HG03280 (cell line): ENCODE measurements around the gene ZCCHC7.

Source experiments
- ATAC-seq: cut with Tn5 transposase; IDR thresholded peaks from one replicate; pipeline ENCODE4 v1.9.1; 2021; ENCODE audit warnings: mild to moderate bottlenecking, moderate library complexity; ENCODE audit not compliant: unreplicated experiment

Gene ZCCHC7

DNA sequence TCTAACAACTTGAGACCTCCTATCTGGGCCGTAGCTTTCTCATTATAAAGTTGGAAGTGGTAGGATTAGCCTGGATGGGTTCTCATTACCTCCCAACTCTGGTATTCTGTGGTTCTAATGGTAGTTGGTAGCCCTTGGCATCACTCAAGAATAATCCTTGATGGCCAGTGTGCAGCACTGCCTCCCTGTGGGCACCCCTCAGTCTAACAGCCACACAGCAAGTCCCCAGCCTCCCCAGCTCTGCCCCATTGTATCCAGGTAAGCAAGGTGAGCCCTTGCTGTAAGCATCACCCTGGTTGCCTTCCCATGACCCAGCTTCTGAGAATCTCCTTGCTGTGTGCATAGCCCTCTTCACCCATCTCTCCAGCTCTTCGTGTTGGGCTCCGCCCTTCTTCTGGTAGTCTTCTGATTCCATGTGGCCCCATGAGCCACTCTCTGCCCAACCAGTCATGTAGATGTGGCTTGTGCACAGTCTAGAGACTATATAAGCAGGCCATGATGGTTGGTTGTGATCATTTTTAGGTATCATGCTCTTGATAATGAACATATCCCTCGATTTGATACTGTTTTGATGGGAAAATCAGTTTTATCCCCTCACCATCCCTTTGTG is 244.5 kb downstream of the ZCCHC7 start:
- ATAC-seq, result no peak

DNA sequence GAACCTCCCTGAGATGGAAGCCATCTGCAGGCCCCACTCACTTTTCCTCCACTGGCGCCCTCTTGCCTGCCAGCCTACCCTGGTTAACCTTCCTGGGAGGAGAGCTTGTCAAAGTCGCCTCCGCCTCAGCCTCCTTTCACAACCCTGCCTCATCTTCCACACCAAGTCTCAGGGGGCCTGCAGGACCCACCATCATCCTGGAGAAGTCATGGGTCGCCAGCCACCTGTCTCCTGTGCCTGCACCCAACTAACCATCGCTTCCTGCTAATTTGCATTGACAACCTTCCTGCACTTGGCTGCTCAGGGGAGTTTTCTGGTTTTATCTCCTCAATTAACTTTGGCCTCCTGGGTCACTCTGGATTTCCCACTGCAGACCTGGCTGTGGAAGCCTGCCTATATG is 249.3 kb downstream of the ZCCHC7 start:
- ATAC-seq, result no peak

DNA sequence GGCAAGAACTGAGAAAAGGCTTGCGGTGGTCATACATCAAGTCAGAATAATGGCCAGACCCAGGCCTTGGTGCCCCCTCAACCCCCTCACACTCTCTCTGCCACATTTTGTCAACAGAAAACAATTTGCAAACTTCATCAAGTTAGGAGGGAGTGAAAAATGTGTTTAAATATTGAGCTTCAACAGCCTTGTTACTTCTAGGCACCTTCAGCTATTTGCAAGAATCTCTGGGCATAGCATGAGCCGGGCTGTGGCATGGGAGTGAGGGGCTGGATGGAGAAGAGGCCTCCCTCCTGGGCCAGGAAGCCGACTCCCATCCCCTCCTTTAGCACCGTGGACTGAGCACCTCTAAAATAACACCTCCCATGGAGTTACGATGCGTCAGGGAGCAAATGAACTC is 249.9 kb downstream of the ZCCHC7 start:
- ATAC-seq, result no peak

DNA sequence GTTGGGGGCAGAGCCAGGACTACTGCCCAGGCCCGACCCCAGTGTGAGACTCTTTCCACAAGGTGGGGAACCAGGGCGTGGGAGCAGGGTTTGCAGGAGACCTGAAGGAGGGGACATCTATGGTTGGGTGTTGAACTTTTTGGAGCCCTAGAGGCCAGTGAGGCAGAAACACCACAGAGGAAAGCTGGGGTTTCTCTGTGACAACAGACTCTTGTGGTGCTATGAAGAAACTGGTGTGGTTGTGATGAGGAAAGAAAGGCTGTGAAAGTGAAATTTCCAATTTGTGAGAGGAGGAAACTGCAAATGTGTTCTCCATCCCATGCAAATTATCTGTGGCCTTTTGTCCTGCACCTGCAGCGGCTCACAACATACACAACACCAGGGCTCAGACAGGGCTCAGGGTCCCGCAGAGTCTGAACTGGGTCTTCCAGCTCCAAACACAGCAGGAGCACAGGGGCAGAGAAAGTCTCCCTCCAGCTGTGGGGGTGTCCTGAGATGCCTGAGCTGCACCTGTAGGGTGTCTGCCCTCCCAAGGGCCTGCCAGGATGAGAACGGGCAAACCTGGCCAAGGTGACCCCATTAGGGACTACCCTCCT is 250.7 kb downstream of the ZCCHC7 start:
- peak; percentile 69 for ATAC-seq

DNA sequence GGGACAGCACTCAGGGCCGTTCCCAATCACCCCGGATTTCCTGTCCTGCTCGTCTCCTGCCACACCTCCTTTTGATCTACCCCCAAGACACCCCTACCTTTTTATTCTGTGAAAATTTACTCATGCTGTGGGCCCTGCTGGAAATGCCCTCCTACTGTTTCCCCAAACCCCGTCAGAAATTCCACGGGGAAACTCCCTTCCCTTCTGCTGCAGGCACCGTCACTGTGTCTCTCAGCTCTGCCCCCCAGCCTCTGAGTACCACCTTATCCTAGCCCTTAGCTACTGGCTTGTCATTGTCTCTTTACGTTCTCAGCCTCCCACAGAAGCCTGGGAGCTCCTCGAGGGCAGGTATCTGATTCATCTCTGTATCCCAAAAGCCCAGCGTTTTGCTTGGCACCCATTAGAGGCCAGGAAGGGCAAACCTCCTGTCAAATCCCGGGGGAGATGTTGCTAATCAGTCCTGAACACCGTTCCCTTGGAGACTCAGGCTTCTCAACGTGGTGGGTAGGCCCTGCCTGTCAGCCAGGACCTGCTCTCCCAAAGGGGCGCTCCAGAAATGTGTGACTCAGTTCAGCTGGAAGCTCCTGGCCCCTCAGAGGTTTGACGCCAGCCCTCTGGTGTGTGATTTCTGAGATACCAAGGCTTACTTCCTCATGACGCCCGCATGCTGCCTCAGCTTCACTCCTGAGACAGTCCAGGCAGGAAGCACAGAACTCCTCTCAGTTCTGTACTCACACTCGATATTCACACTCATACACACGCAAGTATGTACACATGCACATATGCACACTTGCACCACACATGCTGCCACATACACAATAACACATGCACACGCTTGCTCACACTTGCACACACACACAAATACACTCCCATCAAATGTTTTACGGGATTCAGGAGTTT is 251.4 kb downstream of the ZCCHC7 start:
- peak; percentile 2 for ATAC-seq

DNA sequence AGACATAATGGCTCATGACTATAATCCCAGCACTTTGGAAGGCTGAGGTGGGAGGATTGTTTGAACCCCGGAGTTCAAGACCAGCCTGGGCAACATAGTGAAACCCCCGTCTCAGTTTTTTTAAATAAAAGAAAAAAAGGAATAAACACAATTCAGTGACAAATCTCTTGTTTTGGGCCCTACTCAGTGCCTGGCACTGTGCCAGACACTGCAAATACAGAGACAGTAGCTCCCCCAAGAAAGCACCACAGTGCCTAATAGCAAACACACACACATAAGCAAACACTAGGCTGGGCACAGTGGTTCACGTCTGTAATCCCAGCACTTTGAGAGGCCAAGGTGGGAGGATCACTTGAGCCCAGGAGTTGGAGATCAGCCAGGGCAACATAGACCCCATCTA is 252.5 kb downstream of the ZCCHC7 start:
- ATAC-seq, result no peak

DNA sequence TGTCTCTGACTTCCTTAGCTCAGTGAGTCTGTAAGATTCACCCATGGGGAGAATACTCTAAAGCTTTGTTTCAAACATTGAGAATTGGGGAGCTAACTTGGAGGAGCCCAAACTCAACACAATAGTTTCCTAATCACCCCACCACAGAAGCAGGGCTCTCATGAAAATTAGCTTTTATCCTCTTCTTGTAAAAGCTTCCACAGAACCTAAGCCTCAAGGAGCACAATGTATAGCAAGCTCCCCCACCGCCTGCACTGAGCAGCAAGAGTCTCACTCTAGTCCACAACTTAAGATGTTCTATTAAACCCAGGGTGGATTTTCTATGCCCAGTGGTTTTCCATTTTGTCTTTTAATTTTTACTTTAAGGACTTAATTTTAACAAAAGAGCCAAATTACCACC is 253.2 kb downstream of the ZCCHC7 start:
- ATAC-seq, result no peak

DNA sequence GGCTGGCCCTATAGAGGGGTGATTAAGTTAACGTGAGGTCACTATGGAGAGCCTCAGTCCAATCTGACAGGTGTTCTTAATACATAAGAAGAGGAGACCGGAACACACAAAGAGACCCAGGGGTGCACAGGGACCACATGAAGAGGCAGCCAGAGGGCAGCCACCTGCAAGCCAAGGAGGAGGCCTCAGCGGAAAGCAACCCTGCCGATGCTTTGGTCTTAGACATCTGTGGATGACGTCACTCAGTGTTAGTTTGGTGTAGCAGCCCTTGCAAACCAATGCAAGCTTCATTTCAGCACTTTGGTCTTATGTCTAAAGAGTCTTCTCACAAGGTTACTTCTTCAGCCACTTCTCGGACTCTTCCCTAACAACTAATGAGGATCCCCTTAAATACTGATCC is 254.5 kb downstream of the ZCCHC7 start:
- ATAC-seq, result peak; percentile 41

DNA sequence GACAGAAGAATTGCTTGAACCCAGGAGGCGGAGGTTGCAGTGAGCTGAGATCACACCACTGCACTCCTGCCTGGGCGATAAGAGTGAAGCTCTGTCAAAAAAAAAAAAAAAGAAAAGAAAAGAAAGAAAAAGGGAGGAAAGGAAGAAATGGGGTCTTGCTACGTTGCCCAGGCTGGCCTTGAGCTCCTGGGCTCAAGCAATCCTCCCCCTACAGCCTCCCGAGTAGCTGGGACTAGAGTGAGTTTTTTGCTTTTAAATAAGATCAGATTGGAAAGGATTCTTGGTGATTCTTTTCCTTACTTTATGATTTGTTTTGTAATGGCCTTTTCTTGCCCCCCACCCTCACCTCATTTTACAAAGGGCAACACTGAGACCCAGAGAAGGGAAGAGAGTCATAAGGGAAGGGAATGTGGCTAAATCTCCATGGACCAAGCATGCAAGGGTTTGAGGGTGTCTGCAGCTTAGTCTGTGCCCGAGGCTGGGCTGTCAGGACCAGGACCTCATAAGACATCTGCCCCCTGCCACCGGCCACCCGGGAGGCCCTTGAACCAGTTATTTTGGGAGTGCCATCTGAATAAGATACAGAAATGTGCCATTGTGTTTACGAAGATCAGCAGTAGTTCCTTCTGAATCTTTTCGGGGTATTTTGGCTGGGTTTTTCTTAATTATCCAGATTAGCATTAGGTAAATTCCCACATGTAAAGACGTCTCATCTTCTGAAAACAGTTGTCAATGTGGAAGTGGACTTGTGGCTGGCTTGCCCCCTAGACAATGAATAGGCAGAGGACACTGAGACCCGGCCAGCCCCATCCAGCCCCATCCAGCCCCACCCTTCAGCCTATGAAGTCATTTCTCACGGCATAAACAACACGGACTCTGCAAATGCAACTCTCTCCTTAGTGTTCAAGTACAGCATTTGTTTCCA is 257.6 kb downstream of the ZCCHC7 start:
- no peak for ATAC-seq

DNA sequence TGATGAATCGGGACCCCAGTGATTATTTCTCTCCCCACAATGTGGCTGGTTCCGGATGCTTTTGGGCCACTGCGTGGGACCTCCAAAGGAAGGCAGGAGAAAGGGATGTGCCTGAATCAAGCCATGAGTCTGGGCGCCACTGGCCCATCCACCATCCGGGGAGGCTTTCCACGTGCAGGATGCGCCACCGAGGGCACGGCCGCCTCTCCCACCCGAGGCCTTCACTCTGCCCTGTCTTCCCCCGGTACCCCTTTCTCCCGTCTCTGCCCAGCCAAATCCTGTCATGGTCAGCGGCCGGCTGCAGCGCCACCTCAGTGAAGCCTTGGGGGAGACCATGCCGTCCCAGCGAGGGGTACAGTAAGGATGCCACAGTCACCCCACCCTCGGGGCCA is 258.2 kb downstream of the ZCCHC7 start:
- ATAC-seq, result no peak

DNA sequence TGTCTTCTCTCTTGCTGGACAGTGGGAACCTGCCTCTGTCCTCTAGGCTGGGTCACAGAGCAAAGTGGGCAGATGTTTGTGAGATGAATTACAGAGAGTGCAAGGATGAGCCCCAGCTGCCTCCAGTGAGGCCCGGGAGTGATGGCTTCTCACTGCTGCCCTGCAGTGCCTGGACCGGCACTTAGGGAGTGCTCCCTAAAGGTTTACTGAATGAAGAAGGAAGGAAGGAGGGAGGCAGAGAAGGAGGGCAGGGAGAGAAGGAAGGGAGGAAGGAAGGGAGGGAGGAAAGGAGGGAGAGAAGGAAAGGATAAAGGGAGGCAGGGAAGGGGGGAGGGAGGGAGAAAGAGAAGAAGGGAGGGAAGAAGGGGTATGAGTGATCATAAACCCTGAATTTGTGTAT is 259.5 kb downstream of the ZCCHC7 start:
- no peak for ATAC-seq

DNA sequence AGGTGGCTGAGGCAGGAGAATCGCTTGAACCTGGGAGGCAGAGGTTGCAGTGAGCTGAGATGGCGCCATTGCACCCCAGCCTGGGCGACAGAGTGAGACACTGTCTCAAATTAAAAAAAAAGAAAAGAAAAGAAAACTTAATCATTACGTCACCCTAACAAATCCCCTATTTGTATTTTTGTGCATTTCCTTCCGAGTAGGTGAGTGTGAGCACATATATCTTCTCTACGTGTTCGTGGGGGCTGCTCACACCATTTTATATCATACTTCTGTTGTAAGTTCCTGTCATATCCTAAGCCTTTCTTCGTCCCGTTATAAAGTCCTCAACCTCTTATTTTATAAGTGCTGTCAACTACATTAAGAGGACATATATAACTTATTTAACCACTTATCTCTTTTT is 260.2 kb downstream of the ZCCHC7 start:
- ATAC-seq, result no peak

DNA sequence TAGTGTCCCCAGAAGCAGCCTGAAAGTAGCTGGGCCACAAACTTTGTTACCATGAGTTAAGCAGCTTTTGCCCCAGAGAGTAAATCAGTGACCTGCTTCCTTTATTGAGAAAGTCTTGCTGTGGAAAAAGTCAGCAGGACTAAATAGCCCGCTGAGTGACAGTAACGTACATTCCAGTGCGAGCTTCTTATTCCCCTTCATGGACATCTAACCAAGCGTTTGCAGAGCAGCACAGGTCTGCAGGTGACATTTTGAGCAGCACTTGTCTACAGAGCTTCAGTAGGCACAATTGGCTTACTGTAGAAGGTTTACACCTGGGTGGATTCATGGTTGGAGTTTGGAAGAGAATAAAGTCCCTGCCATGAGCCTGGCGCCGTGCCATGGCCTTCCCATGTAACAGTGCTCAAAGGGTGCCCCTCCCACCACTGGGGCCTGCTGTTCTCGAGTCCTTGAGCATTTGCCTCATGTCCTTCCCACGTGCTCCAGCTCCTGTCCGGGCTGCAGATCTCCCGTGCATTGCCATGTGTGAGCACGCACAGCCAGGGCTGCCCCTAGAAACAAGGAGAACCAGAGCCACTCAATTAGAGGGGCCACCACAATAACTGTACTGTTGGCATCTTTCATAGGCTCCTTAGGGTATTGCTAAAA is 260.8 kb downstream of the ZCCHC7 start:
- ATAC-seq, result no peak

DNA sequence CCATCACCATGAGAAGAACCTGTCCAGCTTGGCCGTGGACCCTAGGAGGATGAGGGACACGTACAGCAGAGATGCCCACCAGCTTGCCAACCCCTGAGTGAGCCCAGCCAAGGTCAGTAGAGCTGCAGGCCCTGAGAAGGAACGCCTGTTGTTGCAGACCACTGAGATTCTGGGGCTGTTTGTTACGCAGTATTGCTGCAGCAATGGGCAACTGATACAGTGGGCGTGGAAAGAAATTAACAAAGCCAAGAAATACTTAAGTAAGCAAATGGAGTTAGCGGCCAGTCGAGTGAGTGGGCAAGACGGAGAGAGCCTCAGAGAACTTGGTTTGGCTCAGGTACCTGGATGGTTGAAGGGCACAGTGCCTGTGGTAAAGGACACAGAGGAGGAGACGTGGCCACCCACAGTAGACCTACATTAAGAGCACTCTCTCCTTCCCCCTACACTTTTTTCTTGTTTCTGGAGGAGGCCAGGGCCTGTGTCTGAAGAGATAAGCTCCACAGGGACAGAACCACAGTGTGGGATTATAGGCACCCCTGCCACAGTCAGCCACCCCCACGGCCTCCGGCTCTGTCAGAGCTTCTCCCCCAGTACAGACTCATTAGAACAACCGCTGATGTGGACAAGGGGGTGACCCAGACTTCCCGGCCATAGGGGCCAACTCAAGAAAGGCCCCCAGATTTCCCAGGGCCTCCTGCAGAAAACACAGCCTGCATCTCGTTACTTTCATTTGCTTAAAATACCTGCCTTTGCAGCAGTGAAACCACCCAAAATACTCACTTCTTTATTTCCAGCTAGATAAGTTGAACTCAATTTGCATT is 262.0 kb downstream of the ZCCHC7 start:
- no peak for ATAC-seq

DNA sequence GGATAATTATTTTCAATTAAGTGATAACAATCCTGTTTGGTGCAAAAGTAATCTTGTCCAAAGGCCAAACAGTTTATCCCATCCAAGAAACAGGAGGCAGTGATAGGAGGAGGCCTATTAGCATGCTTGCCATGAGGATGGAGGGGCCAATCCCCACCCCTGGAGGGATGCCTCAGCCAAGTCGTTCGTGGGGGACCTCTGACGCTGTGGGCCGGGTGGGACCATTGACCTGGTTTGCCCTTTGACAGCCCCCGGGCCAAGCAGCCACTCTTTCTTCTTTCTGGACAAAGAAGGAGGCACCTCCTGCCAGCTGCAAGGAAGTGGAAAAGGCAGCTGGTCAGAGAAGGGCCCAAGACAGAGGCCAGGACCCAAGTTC is 262.6 kb downstream of the ZCCHC7 start:
- no peak for ATAC-seq

DNA sequence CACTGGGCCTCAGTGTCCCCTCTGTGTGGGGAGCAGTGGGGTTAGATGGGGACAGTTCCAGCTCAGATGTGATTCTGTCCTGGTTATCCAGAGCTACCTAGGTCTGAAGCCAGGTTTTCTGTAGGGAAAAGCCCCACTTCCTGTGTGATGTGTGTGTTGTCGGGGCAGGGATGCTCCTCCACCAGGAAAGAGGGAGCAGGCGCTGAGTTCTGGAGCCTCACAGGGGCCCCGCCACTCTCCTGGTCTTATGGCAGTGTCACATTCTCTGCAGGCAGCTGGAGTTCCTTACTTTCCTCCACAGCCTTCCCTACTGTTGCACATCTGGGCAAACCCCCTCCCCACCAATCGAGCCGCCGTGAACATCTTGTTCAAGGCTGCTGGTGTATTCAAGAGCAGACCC is 263.0 kb downstream of the ZCCHC7 start:
- no peak for ATAC-seq

DNA sequence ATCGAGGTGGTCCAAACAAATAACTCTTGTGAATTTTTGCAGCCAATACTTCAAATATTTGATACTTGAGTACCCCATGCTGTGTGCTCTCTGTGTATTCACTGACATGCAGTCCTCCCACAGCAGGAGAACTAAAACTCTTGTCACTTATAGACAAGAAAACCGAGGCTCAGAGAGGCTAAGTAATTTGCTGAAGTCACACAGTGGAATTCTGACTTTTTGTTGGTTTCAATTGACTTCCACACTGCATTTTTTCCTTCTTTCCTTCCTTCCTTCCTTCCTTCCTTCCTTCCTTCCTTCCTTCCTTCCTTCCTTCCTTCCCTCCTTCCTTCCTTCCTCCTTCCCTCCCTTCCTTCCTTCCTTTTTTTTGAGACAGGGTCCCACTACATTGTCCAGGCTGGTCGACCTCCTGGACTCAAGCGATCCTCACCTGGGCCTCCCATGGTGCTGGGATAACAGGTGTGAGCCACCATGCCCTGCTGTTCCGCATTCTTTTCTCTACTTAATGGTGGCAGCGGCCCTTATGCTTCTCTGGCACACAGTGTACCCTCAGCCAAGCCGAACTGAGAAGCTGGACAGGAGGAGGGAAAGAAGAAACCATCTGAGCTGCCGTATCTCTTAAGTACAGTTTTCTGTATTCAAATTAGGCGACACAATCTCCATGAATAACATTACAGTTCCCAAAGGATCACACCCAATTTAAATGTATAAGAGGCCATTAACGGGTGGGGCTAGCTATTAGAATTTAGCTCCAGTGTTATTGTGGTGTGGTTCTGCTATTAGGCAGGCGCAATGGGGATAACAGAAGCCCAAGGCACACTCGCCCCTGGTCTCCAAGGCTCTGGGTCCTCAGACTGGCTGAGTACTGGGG is 263.7 kb downstream of the ZCCHC7 start:
- ATAC-seq, result no peak

DNA sequence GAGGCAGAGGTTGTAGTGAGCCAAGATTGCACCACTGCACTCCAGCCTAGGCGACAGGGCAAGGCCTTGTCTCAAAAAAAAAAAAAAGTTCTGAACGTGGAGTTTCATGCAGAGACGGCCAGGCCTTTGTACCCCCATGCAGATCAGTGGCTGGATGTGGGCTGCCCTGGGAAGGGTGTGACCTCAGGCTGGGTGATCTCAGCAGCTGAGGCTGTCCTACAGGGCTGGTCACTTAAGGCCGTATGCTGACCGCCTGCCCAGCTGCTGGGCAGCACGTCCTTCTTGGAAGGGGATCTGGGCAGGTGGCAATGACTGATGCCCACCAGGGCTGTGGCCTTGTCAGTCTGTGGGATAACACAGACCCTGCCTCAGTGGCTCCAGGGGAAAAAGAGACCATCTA is 264.9 kb downstream of the ZCCHC7 start:
- no peak for ATAC-seq

DNA sequence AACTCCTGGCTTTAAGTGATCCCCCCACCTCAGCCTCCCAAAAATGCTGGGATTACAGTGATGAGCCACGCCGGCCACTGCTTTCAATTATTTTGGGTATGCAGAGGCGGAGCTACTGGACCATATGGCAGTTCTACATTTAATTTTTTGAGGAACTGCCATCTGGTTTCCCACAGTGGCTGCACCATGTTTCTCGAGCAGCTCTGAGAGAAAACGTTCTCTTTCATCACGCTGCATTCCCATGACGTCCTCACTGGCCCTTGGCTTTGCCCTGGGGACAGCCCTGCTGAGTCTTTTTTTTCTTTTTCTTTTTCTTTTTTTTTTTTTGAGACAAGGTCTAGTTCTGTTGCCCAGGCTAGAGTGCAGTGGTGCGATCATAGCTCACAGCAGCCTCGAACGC is 266.6 kb downstream of the ZCCHC7 start:
- ATAC-seq, result no peak
